HL-60 (cell line): ENCODE data around the gene F8.

ENCODE experiments used
- CTCF ChIP-seq: IDR thresholded peaks from one replicate; pipeline ENCODE4 v1.5.1; 2011; ENCODE audit warnings: low read length, control low read depth, inconsistent platforms; ENCODE audit not compliant: insufficient read depth
- GABPA ChIP-seq: IDR thresholded peaks from 2 replicates; pipeline ENCODE4 v1.6.1; 2012; ENCODE audit warnings: low read depth
- POLR2AphosphoS5 ChIP-seq: IDR thresholded peaks from 2 replicates; pipeline ENCODE4 v1.6.1; 2012; ENCODE audit warnings: low read depth
- TF ChIP-seq, protein P1 (sequence below): IDR thresholded peaks from 2 replicates; pipeline ENCODE4 v1.6.1; 2012; ENCODE audit warnings: low read depth; ENCODE audit not compliant: insufficient replicate concordance

DNA sequence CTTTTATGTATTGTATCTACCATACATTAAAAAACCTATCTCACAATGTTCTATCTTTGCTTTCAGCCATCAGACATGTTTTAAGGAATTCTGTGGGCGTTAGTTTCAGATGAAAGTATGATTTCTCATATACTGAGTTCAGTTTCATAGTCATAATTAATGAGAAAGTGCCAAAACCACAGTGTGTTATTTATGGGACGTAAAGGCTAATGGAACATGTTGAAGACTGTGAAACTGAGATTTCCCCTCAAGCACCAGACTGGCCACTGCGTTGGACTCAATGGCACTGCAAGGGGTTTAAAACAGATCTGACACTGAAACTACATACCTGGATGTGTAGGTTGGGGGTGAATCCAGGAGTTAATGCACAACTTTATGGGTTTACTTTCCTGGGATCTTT lies 32.0 kb downstream of the F8 start:
- no peak for TF ChIP-seq CTCF
- TF ChIP-seq POLR2AphosphoS5, result no peak
- TF ChIP-seq, protein P1, sequence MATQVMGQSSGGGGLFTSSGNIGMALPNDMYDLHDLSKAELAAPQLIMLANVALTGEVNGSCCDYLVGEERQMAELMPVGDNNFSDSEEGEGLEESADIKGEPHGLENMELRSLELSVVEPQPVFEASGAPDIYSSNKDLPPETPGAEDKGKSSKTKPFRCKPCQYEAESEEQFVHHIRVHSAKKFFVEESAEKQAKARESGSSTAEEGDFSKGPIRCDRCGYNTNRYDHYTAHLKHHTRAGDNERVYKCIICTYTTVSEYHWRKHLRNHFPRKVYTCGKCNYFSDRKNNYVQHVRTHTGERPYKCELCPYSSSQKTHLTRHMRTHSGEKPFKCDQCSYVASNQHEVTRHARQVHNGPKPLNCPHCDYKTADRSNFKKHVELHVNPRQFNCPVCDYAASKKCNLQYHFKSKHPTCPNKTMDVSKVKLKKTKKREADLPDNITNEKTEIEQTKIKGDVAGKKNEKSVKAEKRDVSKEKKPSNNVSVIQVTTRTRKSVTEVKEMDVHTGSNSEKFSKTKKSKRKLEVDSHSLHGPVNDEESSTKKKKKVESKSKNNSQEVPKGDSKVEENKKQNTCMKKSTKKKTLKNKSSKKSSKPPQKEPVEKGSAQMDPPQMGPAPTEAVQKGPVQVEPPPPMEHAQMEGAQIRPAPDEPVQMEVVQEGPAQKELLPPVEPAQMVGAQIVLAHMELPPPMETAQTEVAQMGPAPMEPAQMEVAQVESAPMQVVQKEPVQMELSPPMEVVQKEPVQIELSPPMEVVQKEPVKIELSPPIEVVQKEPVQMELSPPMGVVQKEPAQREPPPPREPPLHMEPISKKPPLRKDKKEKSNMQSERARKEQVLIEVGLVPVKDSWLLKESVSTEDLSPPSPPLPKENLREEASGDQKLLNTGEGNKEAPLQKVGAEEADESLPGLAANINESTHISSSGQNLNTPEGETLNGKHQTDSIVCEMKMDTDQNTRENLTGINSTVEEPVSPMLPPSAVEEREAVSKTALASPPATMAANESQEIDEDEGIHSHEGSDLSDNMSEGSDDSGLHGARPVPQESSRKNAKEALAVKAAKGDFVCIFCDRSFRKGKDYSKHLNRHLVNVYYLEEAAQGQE, result no peak
- TF ChIP-seq GABPA, result no peak
